ENCODE measurements around the gene WSB1. TPM values are rescaled to one million over a fixed set of nuclear protein-coding genes. Genes with fewer than 3 reads are reported as not detected.
A peak's percentile ranks its signal among the peaks of the same experiment; 100 is the strongest.

WSB1 gene
- total and polyA plus RNA-seq, 9 of the 15 experiments (the other 6 are each of a cell fraction or from before 2014, with no cell fraction given) = 22.8 to 229 (median 81.1) TPM

GRCh38 chr17:27295945-27296344 is 2.0 kb downstream of the WSB1 start:
- H3K4me2 ChIP-seq (ENCODE audit: insufficient read depth, low read length) = peak overlapping the region; percentile 97
- POLR2A ChIA-PET = interaction anchor here (0.6 to 5.3 kb wide), 8 partner anchors 10 to 446 kb away, joined by 3 to 48 read pairs (median 4); no protein-coding TSS in a partner anchor
- 4% methylated on average over 10 of the region's 10 CpGs for WGBS (ENCODE audit: insufficient coverage, low coverage, missing lambda C conversion rate)
- H3K27ac ChIP-seq (ENCODE audit: extremely low read depth, low read depth, low read length) = peak overlapping the region; percentile 92; the same call in 1 of the 3 replicates
- no TSS peak for BruUV-seq (replicated peaks)
- H3K9me3 ChIP-seq (replicated peaks; ENCODE audit: control insufficient read depth, insufficient read depth, low read depth, low read length) = no peaks in the 10 kb centered on the region
- H3K27me3 ChIP-seq (ENCODE audit: control insufficient read depth in 2 of 2, insufficient read depth in 2 of 2, low read length in 2 of 2) = no peaks in the 10 kb centered on the region
- peaks cover 17 to 25% of the 10 kb centered on the region in 2 experiments for H3K4me1 ChIP-seq (replicated peaks in 1 of 2; ENCODE audit: control insufficient read depth in 2 of 2, insufficient read depth in 2 of 2, low read length in 2 of 2)
- peak in 1 of 4 experiments; percentile 40 for DNase-seq (ENCODE audit: extremely low read depth in 1 of 4, low spot score in 3 of 4)
- H2AFZ ChIP-seq (ENCODE audit: low read depth, low read length) = no peak overlapping the region
- peak overlapping the region; percentile 93 for H3K4me3 ChIP-seq
- ATAC-seq = no peak
- H3K79me2 ChIP-seq (ENCODE audit: control insufficient read depth, insufficient read depth, low read length) = peaks cover 76% of the 10 kb centered on the region
- CTCF ChIA-PET (ENCODE audit: low intra/inter-chr PET ratio) = no interaction called here
- H4K20me1 ChIP-seq (replicated peaks; ENCODE audit: control insufficient read depth, insufficient read depth, low read length) = peaks cover 44% of the 10 kb centered on the region
- H3K36me3 ChIP-seq (ENCODE audit: control insufficient read depth, insufficient read depth, low read length) = peaks cover 22% of the 10 kb centered on the region; the same call in 1 of the 3 replicates
- intact Hi-C loops (cut with micrococcal nuclease) = loop anchor here (5.0 to 10.0 kb wide), 2 partner anchors 166 to 211 kb away; no protein-coding TSS in a partner anchor
- no peaks in the 10 kb centered on the region for H3K9me1 ChIP-seq (ENCODE audit: control insufficient read depth, insufficient read depth, low read length)
- H3K9ac ChIP-seq (ENCODE audit: insufficient read depth in 1 of 2, low read depth in 2 of 2, low read length in 2 of 2) = peak overlapping the region; percentile 53 to 84
- in situ Hi-C loops (cut with MboI) = no loop called here
- no peak for FAIRE-seq
- TF ChIP-seq HDAC1 (IDR thresholded peaks at IDR 0.05) (peak in 1 of 2 experiments; percentile 37; a peak in 1 of 4 replicates), EGR1 (conservative IDR thresholded peaks at IDR 0.05) (peak; percentile 53; the same call in 1 of the 2 replicates), ZFP30 (CRISPR knock-in tag; IDR thresholded peaks at IDR 0.05; ENCODE audit: borderline replicate concordance) (no peak), RFX7 (CRISPR knock-in tag; IDR thresholded peaks at IDR 0.05) (no peak), MLLT1 (IDR thresholded peaks at IDR 0.05) (0 out of 4 replicates have a peak, but pooled peaks of 1 of the 2 experiments have one; percentile 50), SMARCC2 (IDR thresholded peaks at IDR 0.05; ENCODE audit: low read depth) (no peak), ADNP (tag; IDR thresholded peaks at IDR 0.05) (peak; percentile 73; the same call in 1 of the 2 replicates), CTBP1 (IDR thresholded peaks at IDR 0.05; ENCODE audit: borderline replicate concordance) (0 out of 2 replicates have a peak, but pooled peaks have one; percentile 19), HMGXB4 (CRISPR knock-in tag; IDR thresholded peaks at IDR 0.05) (no peak), ARID1B (IDR thresholded peaks at IDR 0.05) (peak; percentile 13; the same call in 1 of the 2 replicates), SRSF7 (optimal IDR thresholded peaks at IDR 0.05; ENCODE audit: low read depth, low read length) (no peak), PHB2 (IDR thresholded peaks at IDR 0.05; ENCODE audit: low read depth) (no peak), CCNT2 (IDR thresholded peaks at IDR 0.05; ENCODE audit: borderline replicate concordance, extremely low read depth, insufficient read length, low read depth, low read length) (no peak), POLR2H (tag; IDR thresholded peaks at IDR 0.05; ENCODE audit: low read depth) (0 out of 2 replicates have a peak, but pooled peaks have one; percentile 5), FOXO4 (CRISPR knock-in tag; IDR thresholded peaks at IDR 0.05) (no peak), ETV5 (CRISPR knock-in tag; IDR thresholded peaks at IDR 0.05; ENCODE audit: low read depth) (no peak), ETV1 (tag; conservative IDR thresholded peaks at IDR 0.05; ENCODE audit: low read depth) (peak; percentile 31; the same call in 1 of the 2 replicates), ZNF444 (CRISPR knock-in tag; IDR thresholded peaks at IDR 0.05) (no peak), SMARCA4 (IDR thresholded peaks at IDR 0.05) (0 out of 2 replicates have a peak, but pooled peaks have one; percentile 12)
